IMR-90 (cell line): ENCODE data around the gene ITGB4. TPM values are rescaled to one million over a fixed set of nuclear protein-coding genes. Genes with fewer than 3 reads are reported as not detected.

Experiments
- ATAC-seq: fragments of 200-7000 bp; cut with Tn5 transposase; 2 replicates; pipeline ENCODE4 v1.9.1; 2020; ENCODE audit warnings: low read depth, mild to moderate bottlenecking, moderate library complexity
- BruUV-seq: library from RNA; stranded (reverse); fragments of 400-500 nt; replicated peaks from 2 replicates; lab custom pipeline; 2021; lab: Mats Ljungman, UMichigan
- CTCF ChIA-PET: fragments of 300-600 bp; formaldehyde crosslinking; extraction: SDS; loops from one replicate; lab custom pipeline; 2021; ENCODE audit warnings: antibody characterized with exemption; lab: Yijun Ruan, JAX
- POLR2A ChIA-PET: fragments of 300-600 bp; sonication (Branson Sonifier 250); formaldehyde crosslinking; loops from one replicate; lab custom pipeline; 2022; ENCODE audit warnings: antibody characterized with exemption; ENCODE audit not compliant: unreplicated experiment; lab: Charles Lee
- DNase-seq: peaks from one replicate; pipeline ENCODE4 v3.0.0; 2013
- H2AFZ ChIP-seq: replicated peaks from 2 replicates; pipeline ENCODE3; 2013; ENCODE audit warnings: low read length, mild to moderate bottlenecking; ENCODE audit not compliant: poor library complexity
- H2AK5ac ChIP-seq: 2 replicates; pipeline ENCODE4 v1.6.1; 2013; ENCODE audit warnings: low read depth, low read length, inconsistent platforms
- H2AK9ac ChIP-seq: replicated peaks from 2 replicates; pipeline ENCODE3; 2013; ENCODE audit warnings: mild to moderate bottlenecking, low read depth, low read length, moderate library complexity; ENCODE audit not compliant: poor library complexity
- H2BK120ac ChIP-seq: 2 replicates; pipeline ENCODE4 v1.6.1; 2013; ENCODE audit warnings: low read depth, low read length, inconsistent platforms
- H2BK15ac ChIP-seq: 3 replicates; pipeline ENCODE4 v1.6.1; 2013; ENCODE audit warnings: low read depth, low read length, inconsistent platforms
- H2BK20ac ChIP-seq: 2 replicates; pipeline ENCODE4 v1.6.1; 2013; ENCODE audit warnings: low read depth, mild to moderate bottlenecking, inconsistent platforms, low read length, moderate library complexity
- H2BK5ac ChIP-seq: 2 replicates; pipeline ENCODE4 v1.6.1; 2013; ENCODE audit warnings: mild to moderate bottlenecking, low read depth, low read length, inconsistent platforms; ENCODE audit not compliant: poor library complexity, severe bottlenecking
- H3K14ac ChIP-seq: replicated peaks from 2 replicates; pipeline ENCODE4 v1.6.1; 2013; ENCODE audit warnings: low read depth, low read length, inconsistent platforms
- H3K18ac ChIP-seq: 2 replicates; pipeline ENCODE4 v1.6.1; 2013; ENCODE audit warnings: low read depth, low read length, control low read depth
- H3K23ac ChIP-seq: 2 replicates; pipeline ENCODE4 v1.6.1; 2013; ENCODE audit warnings: low read depth, low read length, inconsistent platforms
- H3K27ac ChIP-seq: 2 replicates; pipeline ENCODE4 v1.5.1; 2013; ENCODE audit warnings: mild to moderate bottlenecking, control low read depth, low read length; ENCODE audit not compliant: insufficient read depth
- H3K27me3 ChIP-seq: 2 replicates; pipeline ENCODE4 v1.6.1; 2013; ENCODE audit warnings: low read length; ENCODE audit not compliant: control insufficient read depth, insufficient read depth
- H3K36me3 ChIP-seq: 2 replicates; pipeline ENCODE4 v1.6.1; 2013; ENCODE audit warnings: low read length, mixed read lengths; ENCODE audit not compliant: control insufficient read depth, insufficient read depth
- H3K4ac ChIP-seq: 2 replicates; pipeline ENCODE4 v1.6.1; 2013; ENCODE audit warnings: low read depth, low read length, inconsistent platforms
- H3K4me1 ChIP-seq: 2 replicates; pipeline ENCODE4 v1.6.1; 2013; ENCODE audit warnings: low read length, mixed read lengths; ENCODE audit not compliant: control insufficient read depth, insufficient read depth
- H3K4me2 ChIP-seq: 2 replicates; pipeline ENCODE4 v1.6.1; 2013; ENCODE audit warnings: low read depth, mild to moderate bottlenecking, control low read depth, low read length, moderate library complexity
- H3K4me3 ChIP-seq: 2 replicates; pipeline ENCODE4 v1.5.1; 2013; ENCODE audit warnings: low read depth, mild to moderate bottlenecking, control low read depth, low read length, moderate library complexity; ENCODE audit not compliant: insufficient read depth
- H3K56ac ChIP-seq: 2 replicates; pipeline ENCODE4 v1.6.1; 2013; ENCODE audit warnings: low read length, inconsistent platforms; ENCODE audit not compliant: insufficient read depth; ENCODE audit errors: extremely low read depth
- H3K79me1 ChIP-seq, 2 experiments: 2 replicates each; pipeline ENCODE4 v1.6.1; 2013; ENCODE audit warnings: low read length in 2 of 2, inconsistent platforms in 1 of 2, low read depth in 1 of 2
- H3K9ac ChIP-seq: 2 replicates; pipeline ENCODE4 v1.6.1; 2013; ENCODE audit warnings: low read depth, low read length, control low read depth
- H3K9me1 ChIP-seq: 2 replicates; pipeline ENCODE4 v1.6.1; 2013; ENCODE audit warnings: low read length, inconsistent platforms; ENCODE audit not compliant: insufficient read depth
- H3K9me3 ChIP-seq: 2 replicates; pipeline ENCODE4 v1.6.1; 2013; ENCODE audit warnings: low read length; ENCODE audit not compliant: control insufficient read depth, insufficient read depth
- H4K20me1 ChIP-seq: 2 replicates; pipeline ENCODE4 v1.6.1; 2013; ENCODE audit warnings: low read length, inconsistent platforms; ENCODE audit not compliant: insufficient read depth
- H4K5ac ChIP-seq: 2 replicates; pipeline ENCODE4 v1.6.1; 2013; ENCODE audit warnings: mild to moderate bottlenecking, low read depth, low read length, control low read depth
- H4K8ac ChIP-seq, 2 experiments: 2 replicates each; pipeline ENCODE4 v1.6.1; 2013; ENCODE audit warnings: low read depth in 2 of 2, low read length in 2 of 2, control low read depth in 1 of 2, inconsistent platforms in 1 of 2
- H4K91ac ChIP-seq: 2 replicates; pipeline ENCODE4 v1.6.1; 2013; ENCODE audit warnings: low read depth, low read length, inconsistent platforms; ENCODE audit not compliant: insufficient read depth
- CEBPB ChIP-seq: IDR thresholded peaks from 2 replicates; pipeline ENCODE4 v1.6.1; 2012; ENCODE audit warnings: low read depth, low read length, improper control_type of control experiment
- MAZ ChIP-seq: IDR thresholded peaks from 2 replicates; pipeline ENCODE4 v1.6.1; 2012; ENCODE audit warnings: low read depth, mild to moderate bottlenecking, low read length, improper control_type of control experiment, moderate library complexity, borderline replicate concordance
- NFE2L2 ChIP-seq: fragments of 150-350 bp; IDR thresholded peaks from 2 replicates; pipeline ENCODE4 v1.6.1; 2016; ENCODE audit warnings: low read depth, mild to moderate bottlenecking, low read length
- WGBS, 2 experiments: methylation state at CpG; one replicate each; pipeline versions ENCODE4 v1.1.5 to v1.1.7; 2013; ENCODE audit warnings: missing lambda C conversion rate in 2 of 2; ENCODE audit not compliant: insufficient read length in 1 of 2; ENCODE audit errors: extremely low coverage in 2 of 2; 5-methylcytosine and 5-hydroxymethylcytosine counted together
- dilution Hi-C: fragments of 300-500 bp; cut with HindIII; formaldehyde crosslinking; loops from one replicate; pipeline ENCODE4 v1.14.3; 2018; ENCODE audit warnings: low sequenced_read_pairs; ENCODE audit not compliant: unreplicated experiment
- in situ Hi-C: fragments of 300-500 bp; cut with MboI; formaldehyde crosslinking; loops from 3 replicates; pipeline ENCODE4 v1.14.3; 2019; ENCODE audit warnings: low sequenced_read_pairs, inconsistent platforms, mixed read lengths
- intact Hi-C: fragments of 100-400 bp; cut with micrococcal nuclease; formaldehyde crosslinking; loops from 2 replicates; pipeline ENCODE4 v1.10.0; 2022
- polyA plus RNA-seq, 3 experiments: library from polyadenylated mRNA; depleted of rRNA; stranded (reverse); fragments of >200 nt; gene quantifications; 2 replicates each; pipeline ENCODE4 v1.2.3, GENCODE V29; 2012; ENCODE audit warnings: low replicate concordance in 1 of 3
- total RNA-seq: library from RNA; depleted of rRNA; stranded (reverse); fragments of >200 nt; gene quantifications from 2 replicates; pipeline ENCODE4 v1.2.3, GENCODE V29; 2012
- TF ChIP-seq, protein P1 (sequence below): conservative IDR thresholded peaks from 2 replicates; pipeline ENCODE4 v1.5.1; 2012; ENCODE audit warnings: mild to moderate bottlenecking, low read depth, low read length, improper control_type of control experiment

Gene ITGB4
- total and polyA plus RNA-seq, 2 of the 4 experiments (the other 2 are of a cell fraction) = under 0.01 to 0.27 TPM

DNA sequence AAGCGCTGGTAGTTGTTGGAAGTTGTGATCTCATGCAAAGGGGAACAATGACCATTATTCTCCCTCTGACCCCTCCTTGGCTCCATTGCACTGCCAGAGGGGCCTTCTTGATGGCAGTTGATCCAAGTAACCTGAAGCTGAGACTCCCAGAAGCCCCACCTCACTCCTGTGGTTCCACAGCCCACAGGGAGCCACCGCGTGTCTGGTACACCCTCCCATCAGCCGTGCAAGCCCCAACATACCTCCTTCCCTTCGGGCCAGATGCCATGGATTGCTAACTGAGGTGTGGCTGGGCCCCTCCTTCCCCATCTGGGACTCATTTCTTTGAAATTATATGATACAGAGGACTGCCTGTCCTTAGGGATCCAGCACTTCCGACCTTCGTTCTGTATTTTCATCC lies 36.3 kb upstream of the ITGB4 start:
- in situ Hi-C loops = no loop called here
- Histone ChIP-seq H3K23ac (no peak overlapping the region; the same call in 1 of the 2 replicates), H3K4me1 (peaks cover 9% of the 10 kb centered on the region), H3K9me1 (peaks cover 24% of the 10 kb centered on the region), H3K14ac (no peak overlapping the region), H3K9ac (no peak overlapping the region), H2AK9ac (no peak overlapping the region), H3K27ac (no peak overlapping the region), H3K4me2 (no peak overlapping the region), H3K27me3 (no peaks in the 10 kb centered on the region), H3K4me3 (no peak overlapping the region), H3K56ac (no peak overlapping the region), H2BK5ac (no peak overlapping the region), H2BK20ac (no peak overlapping the region), H4K5ac (no peak overlapping the region), H2BK15ac (no peak overlapping the region), H2BK120ac (no peak overlapping the region; the same call in 1 of the 2 replicates), H3K79me1 (peaks cover 51 to 85% of the 10 kb centered on the region in 2 experiments), H2AK5ac (peak overlapping the region; percentile 10; the same call in 1 of the 2 replicates), H4K20me1 (peaks cover 58% of the 10 kb centered on the region), H4K8ac (no peak overlapping the region), H3K18ac (no peak overlapping the region), H4K91ac (no peak overlapping the region), H3K36me3 (peaks cover 22% of the 10 kb centered on the region), H2AFZ (no peak overlapping the region), H3K4ac (no peak overlapping the region), H3K9me3 (no peaks in the 10 kb centered on the region)
- ChIA-PET CTCF (interaction anchor here (5.7 kb wide), 1 partner anchor 63 kb away, joined by 18 read pairs; no protein-coding TSS in a partner anchor), POLR2A (no interaction called here)
- no CpG with 5 or more reads among the region's 7 CpGs for WGBS, 2 experiments
- TF ChIP-seq MAZ (no peak), CEBPB (no peak), NFE2L2 (no peak)
- TF ChIP-seq, protein P1, sequence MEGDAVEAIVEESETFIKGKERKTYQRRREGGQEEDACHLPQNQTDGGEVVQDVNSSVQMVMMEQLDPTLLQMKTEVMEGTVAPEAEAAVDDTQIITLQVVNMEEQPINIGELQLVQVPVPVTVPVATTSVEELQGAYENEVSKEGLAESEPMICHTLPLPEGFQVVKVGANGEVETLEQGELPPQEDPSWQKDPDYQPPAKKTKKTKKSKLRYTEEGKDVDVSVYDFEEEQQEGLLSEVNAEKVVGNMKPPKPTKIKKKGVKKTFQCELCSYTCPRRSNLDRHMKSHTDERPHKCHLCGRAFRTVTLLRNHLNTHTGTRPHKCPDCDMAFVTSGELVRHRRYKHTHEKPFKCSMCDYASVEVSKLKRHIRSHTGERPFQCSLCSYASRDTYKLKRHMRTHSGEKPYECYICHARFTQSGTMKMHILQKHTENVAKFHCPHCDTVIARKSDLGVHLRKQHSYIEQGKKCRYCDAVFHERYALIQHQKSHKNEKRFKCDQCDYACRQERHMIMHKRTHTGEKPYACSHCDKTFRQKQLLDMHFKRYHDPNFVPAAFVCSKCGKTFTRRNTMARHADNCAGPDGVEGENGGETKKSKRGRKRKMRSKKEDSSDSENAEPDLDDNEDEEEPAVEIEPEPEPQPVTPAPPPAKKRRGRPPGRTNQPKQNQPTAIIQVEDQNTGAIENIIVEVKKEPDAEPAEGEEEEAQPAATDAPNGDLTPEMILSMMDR = no peak
- DNase-seq = no peak
- BruUV-seq = no TSS peak
- intact Hi-C loops = no loop called here
- dilution Hi-C loops = no loop called here
- ATAC-seq = no peak
